ENCODE measurements around the gene ARL5C.
"Not testable (repeated sequence)": the region's sequence is repeated elsewhere in the genome, so short reads cannot be mapped to it uniquely, and the experiment has no call there.

ARL5C gene

GRCh38 chr17:39194089-39194984 lies 28.4 kb upstream of the ARL5C start:
- peak; percentile 76 for DNase-seq (ENCODE audit: low spot score)

- DNase-seq (ENCODE audit: low spot score): no peak
Observed at GRCh38 chr17:39193346-39193745, 27.4 kb upstream of the ARL5C start.

GRCh38 chr17:39192901-39193300 lies 26.9 kb upstream of the ARL5C start:
- DNase-seq (ENCODE audit: low spot score): no peak

GRCh38 chr17:39191750-39192510 lies 26.0 kb upstream of the ARL5C start:
- DNase-seq (ENCODE audit: low spot score): no peak

GRCh38 chr17:39187152-39187830 lies 21.3 kb upstream of the ARL5C start:
- DNase-seq (ENCODE audit: low spot score): no peak

GRCh38 chr17:39186481-39187002 lies 20.6 kb upstream of the ARL5C start:
- DNase-seq (ENCODE audit: low spot score): no peak

GRCh38 chr17:39183720-39184119 lies 17.8 kb upstream of the ARL5C start:
- no peak for DNase-seq (ENCODE audit: low spot score)

- DNase-seq (ENCODE audit: low spot score): no peak
Observed at GRCh38 chr17:39183045-39183444, 17.1 kb upstream of the ARL5C start.

- DNase-seq (ENCODE audit: low spot score): no peak
Observed at GRCh38 chr17:39181303-39181702, 15.3 kb upstream of the ARL5C start.

GRCh38 chr17:39178536-39178935 lies 12.6 kb upstream of the ARL5C start:
- DNase-seq (ENCODE audit: low spot score): no peak

- peak; percentile 68 for DNase-seq (ENCODE audit: low spot score)
Observed at GRCh38 chr17:39177256-39177655, 11.3 kb upstream of the ARL5C start.

- DNase-seq (ENCODE audit: low spot score): no peak
Observed at GRCh38 chr17:39175695-39176093, 9.7 kb upstream of the ARL5C start.

GRCh38 chr17:39174920-39175694 lies 9.1 kb upstream of the ARL5C start:
- DNase-seq (ENCODE audit: low spot score): peak; percentile 96

GRCh38 chr17:39173526-39174274 lies 7.7 kb upstream of the ARL5C start:
- DNase-seq (ENCODE audit: low spot score): no peak

- no peak for DNase-seq (ENCODE audit: low spot score)
Observed at GRCh38 chr17:39173080-39173479, 7.1 kb upstream of the ARL5C start.

- DNase-seq (ENCODE audit: low spot score): no peak
Observed at GRCh38 chr17:39171933-39172332, 6.0 kb upstream of the ARL5C start.

GRCh38 chr17:39170558-39170957 lies 4.6 kb upstream of the ARL5C start:
- no peak for DNase-seq (ENCODE audit: low spot score)

GRCh38 chr17:39170109-39170508 lies 4.1 kb upstream of the ARL5C start:
- no peak for DNase-seq (ENCODE audit: low spot score)

- no peak for DNase-seq (ENCODE audit: low spot score)
Observed at GRCh38 chr17:39169518-39169917, 3.6 kb upstream of the ARL5C start.

GRCh38 chr17:39169101-39169500 lies 3.1 kb upstream of the ARL5C start:
- no peak for DNase-seq (ENCODE audit: low spot score)

- not testable (repeated sequence) for DNase-seq (ENCODE audit: low spot score)
Observed at GRCh38 chr17:39168503-39168902, 2.5 kb upstream of the ARL5C start.

Measured in D341Med (cell line).